ENCODE measurements around the gene CPSF4. TPM values are rescaled to one million over a fixed set of nuclear protein-coding genes. Genes with fewer than 3 reads are reported as not detected.
A peak's percentile ranks its signal among the peaks of the same experiment; 100 is the strongest.

The CPSF4 gene
- total RNA-seq, 1 experiment from 2014 or later = 98.2 TPM

DNA sequence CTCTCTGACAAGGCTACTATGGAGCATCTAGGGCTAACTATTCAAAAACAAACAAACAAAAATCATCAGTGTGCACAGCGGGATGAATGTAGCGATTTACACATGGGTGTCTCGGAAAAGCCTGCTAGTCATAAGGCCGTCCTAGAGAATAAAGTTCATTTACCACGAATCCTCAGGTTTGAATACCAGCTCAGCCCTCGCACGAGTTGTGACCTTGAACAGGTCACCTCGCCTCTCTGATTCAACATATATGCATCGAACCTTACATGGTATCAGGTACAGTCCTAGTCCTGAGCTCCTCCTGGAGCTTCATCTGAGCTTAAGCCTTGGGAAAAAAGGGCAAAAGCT is 26.7 kb downstream of the CPSF4 start:
- H3K79me2 ChIP-seq (ENCODE audit: insufficient read depth, low read length) = peaks cover 21% of the 10 kb centered on the region; the same call in 1 of the 2 replicates
- no peak overlapping the region for H3K4ac ChIP-seq (ENCODE audit: low read depth, low read length)
- H3K56ac ChIP-seq (ENCODE audit: insufficient read length, low read depth, low read length) = no peak overlapping the region
- peak overlapping the region; percentile 20 for H2BK5ac ChIP-seq (ENCODE audit: insufficient read length, low read length)
- no peak overlapping the region for H2BK12ac ChIP-seq (ENCODE audit: insufficient read length, low read depth, low read length)
- H2BK120ac ChIP-seq (ENCODE audit: low read depth, low read length, poor library complexity, severe bottlenecking) = no peak overlapping the region
- H2BK20ac ChIP-seq (ENCODE audit: low read depth, low read length, poor library complexity, severe bottlenecking) = no peak overlapping the region
- H3K18ac ChIP-seq (ENCODE audit: insufficient read length, low read depth, low read length) = peak overlapping the region; percentile 97
- H3K79me1 ChIP-seq (ENCODE audit: insufficient read depth, low read depth, low read length, poor library complexity, severe bottlenecking) = peaks cover 11% of the 10 kb centered on the region
- H3K9me3 ChIP-seq (ENCODE audit: control insufficient read depth, low read depth, low read length) = no peaks in the 10 kb centered on the region
- peak overlapping the region; percentile 18 for H4K5ac ChIP-seq (ENCODE audit: insufficient read length, low read depth, low read length)
- no peak overlapping the region for H3K23ac ChIP-seq (ENCODE audit: insufficient read length, low read depth, low read length)
- 0 out of 5 replicates have a peak, but pooled peaks cover 0 to 2% of the 10 kb centered on the region in 2 experiments for H3K9me3 Mint-ChIP-seq
- no peak overlapping the region for H2BK15ac ChIP-seq (ENCODE audit: low read depth, low read length)
- no peaks in the 10 kb centered on the region; the same call in 1 of the 2 replicates for H3K4me1 ChIP-seq (ENCODE audit: insufficient read depth, low read length)
- no peak for DNase-seq
- peak overlapping the region; percentile 94 for H3K9ac ChIP-seq (ENCODE audit: extremely low read depth, insufficient read length, low read length)
- H3K4me2 ChIP-seq (ENCODE audit: insufficient read depth, insufficient read length, low read length) = peak overlapping the region; percentile 97
- H3K27me3 ChIP-seq (ENCODE audit: insufficient read depth, low read length) = no peaks in the 10 kb centered on the region
- H3K23me2 ChIP-seq (ENCODE audit: insufficient read length, low read depth, low read length, poor library complexity, severe bottlenecking) = peaks cover 6% of the 10 kb centered on the region
- no peaks in the 10 kb centered on the region for H4K20me1 ChIP-seq (ENCODE audit: control insufficient read depth, insufficient read depth, insufficient read length)
- peaks cover 2% of the 10 kb centered on the region for H3K27me3 Mint-ChIP-seq (ENCODE audit: low read depth)
- no peak overlapping the region for H2AFZ ChIP-seq (ENCODE audit: low read length)
- H3K4me1 Mint-ChIP-seq = peaks cover 14 to 20% of the 10 kb centered on the region in 2 experiments
- H3K14ac ChIP-seq (ENCODE audit: insufficient read depth, low read length) = peak overlapping the region; percentile 95
- no peak overlapping the region for H3T11ph ChIP-seq (ENCODE audit: low read length)
- no peak overlapping the region for H4K91ac ChIP-seq (ENCODE audit: insufficient read length, low read depth, low read length)
- TF ChIP-seq, protein P1, sequence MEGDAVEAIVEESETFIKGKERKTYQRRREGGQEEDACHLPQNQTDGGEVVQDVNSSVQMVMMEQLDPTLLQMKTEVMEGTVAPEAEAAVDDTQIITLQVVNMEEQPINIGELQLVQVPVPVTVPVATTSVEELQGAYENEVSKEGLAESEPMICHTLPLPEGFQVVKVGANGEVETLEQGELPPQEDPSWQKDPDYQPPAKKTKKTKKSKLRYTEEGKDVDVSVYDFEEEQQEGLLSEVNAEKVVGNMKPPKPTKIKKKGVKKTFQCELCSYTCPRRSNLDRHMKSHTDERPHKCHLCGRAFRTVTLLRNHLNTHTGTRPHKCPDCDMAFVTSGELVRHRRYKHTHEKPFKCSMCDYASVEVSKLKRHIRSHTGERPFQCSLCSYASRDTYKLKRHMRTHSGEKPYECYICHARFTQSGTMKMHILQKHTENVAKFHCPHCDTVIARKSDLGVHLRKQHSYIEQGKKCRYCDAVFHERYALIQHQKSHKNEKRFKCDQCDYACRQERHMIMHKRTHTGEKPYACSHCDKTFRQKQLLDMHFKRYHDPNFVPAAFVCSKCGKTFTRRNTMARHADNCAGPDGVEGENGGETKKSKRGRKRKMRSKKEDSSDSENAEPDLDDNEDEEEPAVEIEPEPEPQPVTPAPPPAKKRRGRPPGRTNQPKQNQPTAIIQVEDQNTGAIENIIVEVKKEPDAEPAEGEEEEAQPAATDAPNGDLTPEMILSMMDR (conservative IDR thresholded peaks at IDR 0.05) = no peak
- peak overlapping the region; percentile 78 to 85 for H3K4me3 Mint-ChIP-seq
- H2AK5ac ChIP-seq (ENCODE audit: insufficient read length, low read length) = no peak overlapping the region
- peaks cover 19 to 36% (median 22%) of the 10 kb centered on the region in 3 experiments for H3K36me3 Mint-ChIP-seq (ENCODE audit: insufficient read depth in 1 of 3, low read depth in 3 of 3)
- H4K8ac ChIP-seq (replicated peaks; ENCODE audit: insufficient read length, low read depth, low read length) = no peak overlapping the region
- peak overlapping the region; percentile 37 for H3K27ac ChIP-seq (ENCODE audit: insufficient read length, low read depth, low read length)
- no CpG with 5 or more reads among the region's 9 CpGs for WGBS (ENCODE audit: extremely low coverage, insufficient read length, low lambda C conversion rate)
- peak overlapping the region; percentile 63 to 98 (median 93) for H3K27ac Mint-ChIP-seq

Measured in H9 (cell line).